HG03045 (cell line): ENCODE data around the gene NBPF3.
"Not testable (repeated sequence)": the region's sequence is repeated elsewhere in the genome, so short reads cannot be mapped to it uniquely, and the experiment has no call there.

Experiments
- ATAC-seq: cut with Tn5 transposase; IDR thresholded peaks from one replicate; pipeline ENCODE4 v1.9.1; 2021; ENCODE audit warnings: mild to moderate bottlenecking, moderate library complexity; ENCODE audit not compliant: unreplicated experiment

Gene NBPF3

GRCh38 chr1:21436488-21437340 is 3.2 kb upstream of the NBPF3 start:
- no peak for ATAC-seq

- no peak for ATAC-seq
Observed at GRCh38 chr1:21437341-21437640, 2.6 kb upstream of the NBPF3 start.

- not testable (repeated sequence) for ATAC-seq
Observed at GRCh38 chr1:21438646-21439312, 1.2 kb upstream of the NBPF3 start.

GRCh38 chr1:21439345-21439720 is 604 bp upstream of the NBPF3 start:
- ATAC-seq, result no peak

GRCh38 chr1:21440630-21441125 is 741 bp downstream of the NBPF3 start:
- ATAC-seq, result not testable (repeated sequence)

GRCh38 chr1:21446647-21447046 is 6.7 kb downstream of the NBPF3 start:
- ATAC-seq, result not testable (repeated sequence)

- ATAC-seq, result no peak
Observed at GRCh38 chr1:21447311-21447710, 7.4 kb downstream of the NBPF3 start.

- ATAC-seq, result no peak
Observed at GRCh38 chr1:21449906-21450305, 10.0 kb downstream of the NBPF3 start.

- ATAC-seq, result no peak
Observed at GRCh38 chr1:21451212-21451611, 11.3 kb downstream of the NBPF3 start.

- no peak for ATAC-seq
Observed at GRCh38 chr1:21451981-21452411, 12.1 kb downstream of the NBPF3 start.

- ATAC-seq, result not testable (repeated sequence)
Observed at GRCh38 chr1:21453964-21454614, 14.2 kb downstream of the NBPF3 start.

GRCh38 chr1:21454904-21455303 is 15.0 kb downstream of the NBPF3 start:
- ATAC-seq, result not testable (repeated sequence)

GRCh38 chr1:21457654-21458053 is 17.7 kb downstream of the NBPF3 start:
- no peak for ATAC-seq

GRCh38 chr1:21465127-21465526 is 25.2 kb downstream of the NBPF3 start:
- ATAC-seq, result not testable (repeated sequence)

- ATAC-seq, result not testable (repeated sequence)
Observed at GRCh38 chr1:21467946-21468345, 28.0 kb downstream of the NBPF3 start.

GRCh38 chr1:21468599-21468998 is 28.7 kb downstream of the NBPF3 start:
- no peak for ATAC-seq

GRCh38 chr1:21469581-21469980 is 29.6 kb downstream of the NBPF3 start:
- no peak for ATAC-seq

GRCh38 chr1:21472861-21473260 is 32.9 kb downstream of the NBPF3 start:
- no peak for ATAC-seq

GRCh38 chr1:21478356-21478755 is 38.4 kb downstream of the NBPF3 start:
- no peak for ATAC-seq

- ATAC-seq, result not testable (repeated sequence)
Observed at GRCh38 chr1:21483881-21484280, 43.9 kb downstream of the NBPF3 start.

- no peak for ATAC-seq
Observed at GRCh38 chr1:21489146-21489545, 49.2 kb downstream of the NBPF3 start.
